Measurements from ENCODE around the gene LUZP2.

DNA sequence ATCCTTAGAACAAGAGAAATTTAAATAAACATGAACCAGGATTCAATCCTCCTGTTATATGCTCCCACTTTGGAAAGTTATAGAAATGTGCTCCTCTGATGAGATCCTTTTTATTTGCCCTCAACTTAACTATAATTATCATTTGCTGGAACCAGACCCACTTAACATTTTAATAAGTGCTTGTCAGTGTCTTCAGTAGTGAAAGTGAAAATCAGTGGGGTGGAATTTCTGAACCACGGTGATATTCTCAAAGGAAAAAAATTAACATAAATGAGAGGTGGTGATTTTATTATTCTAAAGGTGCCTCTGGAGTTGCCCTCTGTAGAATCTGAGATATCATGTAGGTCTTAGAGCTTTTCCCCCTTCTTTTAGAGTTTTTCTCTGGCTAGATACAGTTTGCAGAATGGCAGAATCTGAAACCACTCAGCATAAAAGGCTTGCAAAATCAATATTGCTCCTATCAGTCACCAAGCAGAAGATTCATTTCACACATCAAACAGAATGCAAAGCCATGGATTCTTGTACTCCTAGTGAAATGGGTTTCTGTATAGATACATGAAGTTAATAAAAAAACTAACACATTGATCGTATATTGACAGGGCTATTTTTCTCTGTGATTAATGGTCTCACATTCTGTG, 213.2 kb downstream of the LUZP2 start:
- TF ChIP-seq, protein P1, sequence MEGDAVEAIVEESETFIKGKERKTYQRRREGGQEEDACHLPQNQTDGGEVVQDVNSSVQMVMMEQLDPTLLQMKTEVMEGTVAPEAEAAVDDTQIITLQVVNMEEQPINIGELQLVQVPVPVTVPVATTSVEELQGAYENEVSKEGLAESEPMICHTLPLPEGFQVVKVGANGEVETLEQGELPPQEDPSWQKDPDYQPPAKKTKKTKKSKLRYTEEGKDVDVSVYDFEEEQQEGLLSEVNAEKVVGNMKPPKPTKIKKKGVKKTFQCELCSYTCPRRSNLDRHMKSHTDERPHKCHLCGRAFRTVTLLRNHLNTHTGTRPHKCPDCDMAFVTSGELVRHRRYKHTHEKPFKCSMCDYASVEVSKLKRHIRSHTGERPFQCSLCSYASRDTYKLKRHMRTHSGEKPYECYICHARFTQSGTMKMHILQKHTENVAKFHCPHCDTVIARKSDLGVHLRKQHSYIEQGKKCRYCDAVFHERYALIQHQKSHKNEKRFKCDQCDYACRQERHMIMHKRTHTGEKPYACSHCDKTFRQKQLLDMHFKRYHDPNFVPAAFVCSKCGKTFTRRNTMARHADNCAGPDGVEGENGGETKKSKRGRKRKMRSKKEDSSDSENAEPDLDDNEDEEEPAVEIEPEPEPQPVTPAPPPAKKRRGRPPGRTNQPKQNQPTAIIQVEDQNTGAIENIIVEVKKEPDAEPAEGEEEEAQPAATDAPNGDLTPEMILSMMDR (conservative IDR thresholded peaks at IDR 0.05; ENCODE audit: low read depth, low read length): no peak
- TF ChIP-seq EZH2 (IDR thresholded peaks at IDR 0.05; ENCODE audit: low read length, unreplicated experiment): no peak
- no peak for TF ChIP-seq EZH2phosphoT487 (IDR thresholded peaks at IDR 0.05; ENCODE audit: borderline replicate concordance, low read length)

Measured in PC-3 (cell line).